Measurements from ENCODE around the gene FAM114A1. TPM values are rescaled to one million over a fixed set of nuclear protein-coding genes. Genes with fewer than 3 reads are reported as not detected.

Gene FAM114A1
- total and polyA plus RNA-seq, 2 experiments from 2014 or later = 13.0 to 14.5 TPM

- TF ChIP-seq CTCF (conservative IDR thresholded peaks at IDR 0.05; ENCODE audit: low read depth in 2 of 2) (no peak), ETS1 (IDR thresholded peaks at IDR 0.05) (no peak), STAT1 (IDR thresholded peaks at IDR 0.05; ENCODE audit: unreplicated experiment) (no peak), EZH2phosphoT487 (IDR thresholded peaks at IDR 0.05; ENCODE audit: unreplicated experiment) (no peak), ZNF114 (CRISPR knock-in tag; IDR thresholded peaks at IDR 0.05) (no peak), JUNB (IDR thresholded peaks at IDR 0.05; ENCODE audit: unreplicated experiment) (no peak), REST (IDR thresholded peaks at IDR 0.05; ENCODE audit: unreplicated experiment) (no peak), ZNF331 (CRISPR knock-in tag; IDR thresholded peaks at IDR 0.05; ENCODE audit: low read depth) (no peak), CREB1 (CRISPR knock-in tag; IDR thresholded peaks at IDR 0.05; ENCODE audit: low read depth) (no peak), EZH2 (IDR thresholded peaks at IDR 0.05; ENCODE audit: low read depth, unreplicated experiment) (no peak), NANOG (IDR thresholded peaks at IDR 0.05; ENCODE audit: borderline replicate concordance) (no peak)
These were observed 112.1 kb downstream of the FAM114A1 start (continued) for GRCh38 chr4:38979511-38980230.

Measured in GM23338 (cell line).